Neural crest cell (in vitro differentiated cells): ENCODE data around the gene PRDX6. TPM values are rescaled to one million over a fixed set of nuclear protein-coding genes. Genes with fewer than 3 reads are reported as not detected.

Experiments used
- DNase-seq: peaks from one replicate; pipeline ENCODE4 v3.0.0; 2021; ENCODE audit warnings: low read depth, mixed read lengths, low spot score
- H3K27ac Mint-ChIP-seq: one replicate; pipeline ENCODE4 v1.8.0; 2021; ENCODE audit warnings: mild to moderate bottlenecking, mixed read lengths; ENCODE audit not compliant: unreplicated experiment
- H3K27me3 Mint-ChIP-seq: 2 replicates; pipeline ENCODE4 v1.8.0; 2021; ENCODE audit warnings: low read depth, mild to moderate bottlenecking, mixed read lengths
- H3K36me3 Mint-ChIP-seq: 2 replicates; pipeline ENCODE4 v1.8.0; 2021; ENCODE audit warnings: low read depth, mild to moderate bottlenecking, mixed read lengths
- H3K4me1 Mint-ChIP-seq: 2 replicates; pipeline ENCODE4 v1.8.0; 2021; ENCODE audit warnings: mixed read lengths
- H3K4me3 Mint-ChIP-seq: one replicate; pipeline ENCODE4 v1.8.0; 2021; ENCODE audit warnings: mild to moderate bottlenecking, mixed read lengths
- H3K9me3 Mint-ChIP-seq: 2 replicates; pipeline ENCODE4 v1.8.0; 2021; ENCODE audit warnings: mixed read lengths
- total RNA-seq: library from RNA; stranded (reverse); gene quantifications from 2 replicates; pipeline ENCODE4 v1.2.1, GENCODE V29; 2021
- TF ChIP-seq, protein P1 (sequence below): fragments of 200-600 bp; sonication (generic); conservative IDR thresholded peaks from 2 replicates; pipeline ENCODE4 v1.5.0; 2021; ENCODE audit warnings: antibody characterized with exemption, mild to moderate bottlenecking

Gene PRDX6
- total RNA-seq, 1 donor from 2014 or later = 234 TPM

DNA sequence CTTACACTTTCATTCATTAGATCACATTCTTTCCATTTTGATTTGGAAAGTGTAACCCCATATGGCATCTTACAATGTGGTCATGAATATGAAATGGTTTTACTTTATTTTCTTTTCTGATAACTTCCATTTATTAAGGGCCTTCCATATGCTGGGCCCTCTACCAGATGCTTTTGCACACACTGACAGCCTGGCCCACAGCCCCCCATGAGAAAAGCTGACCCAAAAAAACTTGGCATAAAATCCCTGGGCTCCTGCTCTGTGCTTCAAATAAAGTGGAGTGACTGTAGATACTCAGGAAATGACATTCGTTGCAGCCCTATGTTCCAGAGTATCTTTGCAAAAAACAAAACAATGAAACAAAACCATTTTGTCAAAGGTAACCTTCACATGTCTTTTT is 48.8 kb downstream of the PRDX6 start:
- no peak overlapping the region for H3K4me3 Mint-ChIP-seq
- peaks cover 2% of the 10 kb centered on the region for H3K9me3 Mint-ChIP-seq
- DNase-seq = no peak
- H3K36me3 Mint-ChIP-seq = no peaks in the 10 kb centered on the region
- no peaks in the 10 kb centered on the region for H3K27me3 Mint-ChIP-seq
- H3K27ac Mint-ChIP-seq = no peak overlapping the region
- peaks cover 21% of the 10 kb centered on the region for H3K4me1 Mint-ChIP-seq
- TF ChIP-seq, protein P1, sequence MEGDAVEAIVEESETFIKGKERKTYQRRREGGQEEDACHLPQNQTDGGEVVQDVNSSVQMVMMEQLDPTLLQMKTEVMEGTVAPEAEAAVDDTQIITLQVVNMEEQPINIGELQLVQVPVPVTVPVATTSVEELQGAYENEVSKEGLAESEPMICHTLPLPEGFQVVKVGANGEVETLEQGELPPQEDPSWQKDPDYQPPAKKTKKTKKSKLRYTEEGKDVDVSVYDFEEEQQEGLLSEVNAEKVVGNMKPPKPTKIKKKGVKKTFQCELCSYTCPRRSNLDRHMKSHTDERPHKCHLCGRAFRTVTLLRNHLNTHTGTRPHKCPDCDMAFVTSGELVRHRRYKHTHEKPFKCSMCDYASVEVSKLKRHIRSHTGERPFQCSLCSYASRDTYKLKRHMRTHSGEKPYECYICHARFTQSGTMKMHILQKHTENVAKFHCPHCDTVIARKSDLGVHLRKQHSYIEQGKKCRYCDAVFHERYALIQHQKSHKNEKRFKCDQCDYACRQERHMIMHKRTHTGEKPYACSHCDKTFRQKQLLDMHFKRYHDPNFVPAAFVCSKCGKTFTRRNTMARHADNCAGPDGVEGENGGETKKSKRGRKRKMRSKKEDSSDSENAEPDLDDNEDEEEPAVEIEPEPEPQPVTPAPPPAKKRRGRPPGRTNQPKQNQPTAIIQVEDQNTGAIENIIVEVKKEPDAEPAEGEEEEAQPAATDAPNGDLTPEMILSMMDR = no peak

DNA sequence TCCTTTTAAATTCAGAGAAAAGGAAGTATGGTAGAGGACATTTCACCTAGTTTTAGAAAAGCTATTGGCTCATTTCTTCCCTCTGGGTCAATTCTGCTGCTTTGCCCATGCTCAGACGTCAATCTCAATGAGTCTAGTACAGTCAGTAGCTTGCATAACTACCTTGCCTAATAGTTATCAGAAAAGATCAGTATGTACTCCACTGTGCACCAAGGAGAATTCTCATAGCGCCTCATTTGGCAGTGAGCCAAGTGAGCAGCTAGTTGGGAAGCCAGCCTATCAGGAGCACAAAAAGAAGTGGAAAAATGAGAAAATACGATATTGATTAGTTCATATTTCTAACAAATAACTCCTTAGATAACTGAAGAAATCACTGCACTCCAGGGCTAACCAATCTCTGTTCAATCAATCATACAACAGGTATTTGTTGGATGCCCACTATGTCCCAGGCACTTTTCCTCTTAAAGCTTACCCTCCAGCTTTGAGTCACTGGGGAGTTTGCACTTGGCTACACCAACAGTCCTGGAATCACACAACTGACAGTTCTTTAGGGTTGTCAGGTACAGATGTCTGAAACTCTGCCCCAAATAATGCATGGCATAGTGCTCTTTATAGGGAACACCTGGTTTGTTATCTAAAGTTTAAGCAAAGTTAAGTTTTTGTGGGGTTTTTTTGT is 50.2 kb downstream of the PRDX6 start:
- TF ChIP-seq, protein P1 = no peak
- no peak overlapping the region for H3K27ac Mint-ChIP-seq
- no peaks in the 10 kb centered on the region for H3K36me3 Mint-ChIP-seq
- no peak overlapping the region for H3K4me3 Mint-ChIP-seq
- H3K27me3 Mint-ChIP-seq = no peaks in the 10 kb centered on the region
- DNase-seq = no peak
- H3K9me3 Mint-ChIP-seq = peaks cover under 1% of the 10 kb centered on the region
- H3K4me1 Mint-ChIP-seq = peaks cover 31% of the 10 kb centered on the region

DNA sequence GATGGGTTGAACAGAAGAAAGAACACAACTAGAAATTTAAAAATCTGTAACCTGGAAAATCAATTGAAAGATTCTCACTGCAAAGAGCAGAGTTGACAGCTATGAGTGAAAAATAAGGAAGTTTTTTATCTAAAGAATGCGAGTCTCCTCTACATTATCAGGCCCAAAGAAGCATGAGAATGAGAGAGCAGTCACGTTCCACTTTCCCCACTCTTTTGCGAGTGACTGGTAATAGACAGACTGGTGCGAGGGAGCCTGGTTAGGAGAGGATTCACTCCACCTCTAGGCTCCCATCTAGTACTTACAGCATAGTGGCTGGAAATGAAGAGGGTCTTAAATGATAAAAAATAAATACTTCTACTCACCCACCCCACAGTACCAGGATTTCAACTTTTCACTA is 52.0 kb downstream of the PRDX6 start:
- H3K27me3 Mint-ChIP-seq = no peaks in the 10 kb centered on the region
- DNase-seq = no peak
- H3K4me1 Mint-ChIP-seq = peaks cover 31% of the 10 kb centered on the region
- TF ChIP-seq, protein P1 = no peak
- no peaks in the 10 kb centered on the region for H3K9me3 Mint-ChIP-seq
- no peak overlapping the region for H3K4me3 Mint-ChIP-seq
- H3K27ac Mint-ChIP-seq = no peak overlapping the region
- H3K36me3 Mint-ChIP-seq = no peaks in the 10 kb centered on the region

DNA sequence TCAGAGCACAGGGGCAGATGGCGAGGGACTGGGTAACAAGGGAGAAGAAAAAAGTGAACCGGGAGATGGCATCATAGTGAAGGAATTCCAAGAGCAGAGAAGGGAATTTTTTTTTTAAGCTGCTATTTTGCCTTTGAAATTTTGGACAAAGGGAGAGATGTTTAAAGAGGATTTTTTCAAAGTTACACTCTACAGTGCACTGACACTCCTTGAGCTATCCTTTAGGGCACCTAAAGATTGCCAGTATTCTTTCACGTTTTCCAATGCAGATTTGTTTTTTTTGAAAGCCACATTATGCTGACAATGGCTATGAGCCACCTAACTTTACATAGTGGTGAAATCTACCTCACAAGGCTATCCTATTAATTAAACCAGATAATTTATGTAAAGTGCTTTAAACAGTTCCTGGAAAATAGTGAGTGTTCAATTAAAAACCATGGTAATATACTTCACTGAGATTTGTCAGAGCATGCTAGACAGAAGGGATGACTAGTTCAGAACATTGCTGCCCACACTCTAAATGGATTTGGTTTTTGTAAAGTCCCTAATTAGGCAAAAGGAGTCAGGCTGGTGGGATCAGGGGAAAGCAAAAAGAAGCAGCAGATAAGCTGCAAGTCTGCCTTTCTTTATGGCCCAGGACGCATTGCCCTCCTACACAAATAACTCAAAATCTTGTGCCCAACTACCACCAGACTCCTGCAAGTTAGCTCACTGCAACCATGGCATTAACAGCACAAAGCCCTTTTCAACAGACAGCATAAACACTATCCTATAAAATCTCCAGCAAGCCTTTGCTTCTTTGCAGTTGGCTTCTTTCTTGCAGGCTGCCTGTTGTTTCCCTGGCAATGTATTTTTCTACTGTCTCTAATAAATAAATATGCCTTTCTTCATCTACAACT is 53.9 kb downstream of the PRDX6 start:
- no peaks in the 10 kb centered on the region for H3K36me3 Mint-ChIP-seq
- no peaks in the 10 kb centered on the region for H3K27me3 Mint-ChIP-seq
- peak overlapping the region; percentile 13 for H3K27ac Mint-ChIP-seq
- peaks cover 31% of the 10 kb centered on the region for H3K4me1 Mint-ChIP-seq
- TF ChIP-seq, protein P1 = no peak
- no peaks in the 10 kb centered on the region for H3K9me3 Mint-ChIP-seq
- DNase-seq = no peak
- H3K4me3 Mint-ChIP-seq = no peak overlapping the region

DNA sequence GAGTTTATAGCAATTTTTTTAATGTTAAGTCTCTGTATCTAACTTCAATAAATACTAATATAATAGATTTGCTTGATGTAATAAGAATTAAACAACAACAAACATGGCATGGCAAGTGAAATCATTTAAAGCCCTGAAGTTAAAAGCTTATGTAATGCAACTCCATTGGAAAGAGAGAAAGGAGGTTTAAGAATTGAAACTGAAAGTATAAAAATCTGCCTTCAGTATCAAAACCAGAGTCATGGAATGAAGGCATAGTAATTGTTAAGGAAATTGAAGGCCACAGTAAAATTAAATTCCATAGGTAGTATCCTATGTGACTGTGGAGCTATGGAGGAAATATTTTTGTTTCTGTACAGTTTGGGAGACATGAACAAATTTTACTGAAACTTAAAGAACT is 55.1 kb downstream of the PRDX6 start:
- Mint-ChIP-seq H3K27me3 (no peaks in the 10 kb centered on the region), H3K4me1 (peaks cover 31% of the 10 kb centered on the region), H3K9me3 (no peaks in the 10 kb centered on the region), H3K27ac (no peak overlapping the region), H3K4me3 (no peak overlapping the region), H3K36me3 (no peaks in the 10 kb centered on the region)
- TF ChIP-seq, protein P1 = no peak
- no peak for DNase-seq
